Activated CD8-positive, alpha-beta T cell treated with anti-CD3 and anti-CD28 coated beads, Interleukin-2, amount 10 ng/mL, durations not matched to agents 7 days and 5 days (primary cell): Measurements from ENCODE around the gene ZNF14. TPM values are rescaled to one million over a fixed set of nuclear protein-coding genes. Genes with fewer than 3 reads are reported as not detected.
"Not testable (repeated sequence)": the region's sequence is repeated elsewhere in the genome, so short reads cannot be mapped to it uniquely, and the experiment has no call there.

Source experiments
- ATAC-seq: fragments of 150-1000 bp; cut with Tn5 transposase; one replicate; pipeline ENCODE4 v1.10.0; 2021; ENCODE audit warnings: moderate library complexity
- CTCF ChIA-PET: fragments of 350-600 bp; sonication (Branson Sonifier 250); formaldehyde crosslinking; loops from one replicate; lab custom pipeline; 2021; ENCODE audit warnings: antibody characterized with exemption; lab: Charles Lee
- POLR2A ChIA-PET: fragments of 350-600 bp; sonication (Branson Sonifier 250); formaldehyde crosslinking; loops from one replicate; lab custom pipeline; 2021; ENCODE audit warnings: antibody characterized with exemption; lab: Charles Lee
- DNase-seq: peaks from one replicate; pipeline ENCODE4 v3.0.0-alpha.2; 2020
- H3K27ac Mint-ChIP-seq: one replicate; pipeline ENCODE4 v1.8.0; 2021; ENCODE audit warnings: mild to moderate bottlenecking, mixed read lengths
- H3K27me3 Mint-ChIP-seq: one replicate; pipeline ENCODE4 v1.8.0; 2021; ENCODE audit warnings: low read depth, mixed read lengths
- H3K36me3 Mint-ChIP-seq: one replicate; pipeline ENCODE4 v1.8.0; 2021; ENCODE audit warnings: low read depth, mixed read lengths
- H3K4me1 Mint-ChIP-seq: one replicate; pipeline ENCODE4 v1.8.0; 2021; ENCODE audit warnings: low read depth, mixed read lengths
- H3K4me3 Mint-ChIP-seq: one replicate; pipeline ENCODE4 v1.8.0; 2021; ENCODE audit warnings: mild to moderate bottlenecking, mixed read lengths
- H3K9me3 Mint-ChIP-seq: one replicate; pipeline ENCODE4 v1.8.0; 2022; ENCODE audit warnings: mixed read lengths; ENCODE audit not compliant: insufficient read depth
- total RNA-seq, 2 experiments: library from RNA; stranded (reverse); gene quantifications; one replicate each; pipeline ENCODE4 v1.2.3, GENCODE V29; 2021

The ZNF14 gene
- total RNA-seq: 1 to 10 TPM; 6.9 TPM

DNA sequence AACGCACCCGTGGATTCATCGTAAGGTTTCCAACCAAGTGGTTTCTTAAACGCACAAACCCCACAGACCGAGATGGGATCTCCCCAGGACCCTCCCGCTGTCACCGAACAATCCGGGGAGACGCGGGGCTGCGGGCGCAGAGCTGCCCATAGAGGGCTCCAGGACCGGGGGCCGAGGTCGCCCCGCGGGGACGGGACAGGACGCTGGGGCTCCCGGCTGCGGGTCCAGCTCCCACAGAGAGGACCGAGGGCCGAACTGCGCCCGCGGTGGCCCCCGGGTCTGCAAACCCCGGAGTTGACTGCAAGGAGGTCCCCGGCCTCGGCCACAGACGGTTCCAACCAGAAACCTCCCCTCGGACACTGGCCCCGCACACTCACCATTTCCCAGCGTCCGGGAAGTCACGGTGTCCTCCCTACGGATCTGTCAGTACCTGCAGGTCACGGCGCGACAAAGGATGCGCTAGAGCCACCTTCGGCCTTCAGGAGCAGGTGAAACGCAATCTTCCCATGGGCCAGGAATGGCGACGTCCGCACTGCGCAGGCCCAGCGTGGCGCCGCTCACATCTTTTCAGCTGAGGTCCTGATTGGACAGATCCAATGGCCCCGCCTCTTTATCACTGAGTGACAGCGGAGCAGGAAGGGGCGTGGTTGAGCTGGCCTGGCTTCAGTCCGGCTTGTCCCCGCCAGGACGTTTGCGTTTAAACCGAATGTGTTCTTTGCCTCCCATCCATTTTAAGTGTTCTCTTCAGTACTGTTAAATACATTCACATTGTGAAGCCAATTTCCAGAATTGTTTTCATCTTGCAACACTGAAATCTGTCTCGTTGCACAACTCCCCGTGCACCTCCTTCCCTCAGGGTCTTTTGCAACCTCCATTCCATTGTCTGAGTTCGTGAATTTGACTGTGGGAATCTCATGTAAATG is at the start of gene ZNF14:
ZNF14 (minus strand) TSS at position 534 of the 923 bp plus-strand sequence; CDS start at position 380, 154 bp downstream.
- Mint-ChIP-seq H3K4me1 (peaks cover 18% of the 10 kb centered on the region), H3K27me3 (no peaks in the 10 kb centered on the region), H3K36me3 (peaks cover 50% of the 10 kb centered on the region), H3K9me3 (peaks cover 22% of the 10 kb centered on the region), H3K27ac (peak within 1 kb of the TSS; percentile 94), H3K4me3 (peak within 1 kb of the TSS; percentile 97)
- CTCF ChIA-PET: interaction anchor here (0.6 to 1.2 kb wide), 6 partner anchors 17 to 832 kb away, joined by 3 to 5 read pairs (median 3); no protein-coding TSS in a partner anchor
- POLR2A ChIA-PET: interaction anchor here (0.7 to 3.1 kb wide), 11 partner anchors 10 to 1597 kb away, joined by 3 to 20 read pairs (median 7); partner anchors contain the start of genes ATP13A1, ZNF101, ZNF253 and ZNF506
- ATAC-seq (peak; percentile 99), DNase-seq (peak; percentile 96)

DNA sequence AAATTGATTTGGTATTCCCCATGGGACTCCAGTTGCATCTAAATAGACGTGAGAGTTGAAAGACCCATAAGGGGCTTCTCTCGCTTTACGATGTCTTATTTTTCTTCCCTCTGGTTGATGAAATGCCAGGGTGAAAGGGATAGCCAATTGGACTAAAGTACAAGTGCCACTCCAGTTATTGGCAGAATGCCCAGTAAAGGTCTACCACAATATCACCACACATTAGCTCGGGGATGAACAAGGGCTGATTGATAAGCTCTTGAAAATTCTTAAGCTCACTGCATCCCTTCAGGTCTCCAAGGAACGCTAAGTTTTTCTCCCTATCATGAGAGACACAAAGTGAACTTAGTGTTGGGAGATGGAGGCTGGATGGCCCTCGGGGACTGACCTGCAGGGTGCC is 48.9 kb upstream of the ZNF14 start:
- CTCF ChIA-PET: interaction anchor here (1.7 kb wide), 1 partner anchor 84 kb away, joined by 5 read pairs; the partner anchor contains the start of gene ZNF253
- ATAC-seq, DNase-seq, H3K27me3 Mint-ChIP-seq, H3K27ac Mint-ChIP-seq, H3K4me3 Mint-ChIP-seq: not testable (repeated sequence)
- peaks cover 23% of the 10 kb centered on the region for H3K4me1 Mint-ChIP-seq
- peaks cover 65% of the 10 kb centered on the region for H3K9me3 Mint-ChIP-seq
- POLR2A ChIA-PET: interaction anchor here (0.8 kb wide), 1 partner anchor 84 kb away, joined by 3 read pairs; the partner anchor contains the start of gene ZNF253
- peaks cover 86% of the 10 kb centered on the region for H3K36me3 Mint-ChIP-seq

DNA sequence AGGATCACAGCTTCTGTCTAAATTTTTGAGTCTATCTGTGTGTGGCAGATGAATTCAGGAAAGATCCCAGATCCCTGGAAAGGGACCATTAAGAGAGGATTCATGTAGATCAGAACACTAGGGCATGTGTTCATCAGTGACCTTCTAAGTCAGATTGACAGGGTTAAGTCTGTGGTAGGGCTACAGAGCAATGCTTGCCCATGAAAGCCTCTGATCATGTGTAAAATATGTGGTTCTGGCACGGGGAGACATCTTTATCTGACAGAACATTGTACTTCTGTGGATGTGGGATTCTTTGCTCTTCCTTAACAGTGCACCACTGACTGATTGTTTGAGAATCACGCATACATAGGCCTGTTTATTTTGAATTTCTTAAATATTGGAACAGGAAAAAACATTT is 45.8 kb upstream of the ZNF14 start:
- Mint-ChIP-seq H3K4me1 (peaks cover 48% of the 10 kb centered on the region), H3K27me3 (no peaks in the 10 kb centered on the region), H3K9me3 (peaks cover 43% of the 10 kb centered on the region), H3K36me3 (peaks cover 62% of the 10 kb centered on the region), H3K27ac (no peak overlapping the region), H3K4me3 (peak overlapping the region; percentile 39)
- no peak for ATAC-seq
- ChIA-PET CTCF (interaction anchor here (1.0 kb wide), 1 partner anchor 42 kb away, joined by 3 read pairs; no protein-coding TSS in a partner anchor), POLR2A (no interaction called here)
- DNase-seq: no peak

DNA sequence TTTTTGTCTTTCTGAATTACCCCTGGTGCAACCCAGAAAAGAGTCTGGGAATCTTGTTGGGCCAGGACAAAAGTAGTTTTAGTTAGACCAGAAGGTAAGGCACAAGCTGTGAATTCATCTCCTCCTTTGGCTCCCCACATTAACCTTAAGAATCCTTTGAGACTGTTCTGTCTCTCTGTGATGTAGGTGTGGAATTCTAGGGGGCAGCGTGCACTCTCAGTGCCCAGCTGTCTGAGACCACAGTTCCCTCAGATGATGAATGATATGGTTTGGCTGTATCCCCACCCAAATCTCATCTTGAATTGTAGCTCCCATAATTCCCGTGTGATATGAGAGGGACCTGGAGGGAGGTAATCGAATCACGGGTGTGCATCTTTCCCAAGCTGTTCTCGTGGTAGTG is 44.8 kb upstream of the ZNF14 start:
- H3K4me3 Mint-ChIP-seq: peak overlapping the region; percentile 93
- peaks cover 57% of the 10 kb centered on the region for H3K36me3 Mint-ChIP-seq
- POLR2A ChIA-PET: interaction anchor here (3.3 kb wide), 1 partner anchor 44 kb away, joined by 29 read pairs; the partner anchor contains the start of gene ZNF506
- CTCF ChIA-PET: interaction anchor here (1.0 kb wide), 1 partner anchor 43 kb away, joined by 3 read pairs; no protein-coding TSS in a partner anchor
- ATAC-seq: no peak
- H3K27ac Mint-ChIP-seq: peak overlapping the region; percentile 94
- H3K4me1 Mint-ChIP-seq: peaks cover 48% of the 10 kb centered on the region
- no peaks in the 10 kb centered on the region for H3K27me3 Mint-ChIP-seq
- H3K9me3 Mint-ChIP-seq: peaks cover 38% of the 10 kb centered on the region
- no peak for DNase-seq

DNA sequence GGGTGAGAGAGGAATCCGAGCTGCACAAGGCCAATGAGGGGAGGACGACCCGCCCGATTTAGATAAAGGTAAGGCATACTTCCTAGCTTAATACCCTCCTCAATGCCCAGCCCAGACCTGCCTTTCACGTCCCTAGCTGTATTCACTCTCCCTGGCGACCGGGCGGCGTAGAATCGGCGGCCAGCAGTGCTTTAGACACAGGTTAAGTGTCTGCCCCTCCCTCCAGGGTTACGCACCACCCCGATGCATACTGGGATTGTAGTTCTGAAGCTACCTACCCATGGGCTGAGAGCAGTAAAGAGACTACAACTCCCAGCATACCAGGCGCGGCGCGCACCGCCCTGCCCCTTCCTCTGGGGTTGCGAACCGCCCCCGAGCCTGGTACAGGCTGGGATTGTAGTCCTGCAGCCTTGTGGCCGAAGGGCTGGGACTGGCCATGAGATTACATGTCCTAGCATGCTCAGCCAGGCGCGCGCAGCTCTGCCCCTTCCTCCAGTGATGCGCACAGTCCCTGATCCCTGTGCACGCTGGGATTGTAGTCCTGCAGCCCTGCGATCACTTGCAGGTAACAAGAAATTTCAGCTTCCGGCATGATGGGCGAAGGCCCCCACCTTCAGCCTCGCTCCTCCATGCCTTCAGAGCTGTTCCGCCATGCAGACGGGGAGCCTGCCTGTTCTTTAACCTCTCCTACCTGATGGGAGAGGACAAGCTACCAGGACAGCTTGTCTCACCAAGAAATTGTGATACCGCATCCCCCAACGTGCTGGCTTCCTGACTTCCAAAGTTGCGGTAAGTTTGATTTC is 43.5 kb upstream of the ZNF14 start:
- Mint-ChIP-seq H3K36me3 (peaks cover 47% of the 10 kb centered on the region), H3K4me1 (peaks cover 48% of the 10 kb centered on the region), H3K27ac (peak overlapping the region; percentile 94), H3K4me3 (peak overlapping the region; percentile 93), H3K9me3 (peaks cover 28% of the 10 kb centered on the region), H3K27me3 (no peaks in the 10 kb centered on the region)
- ChIA-PET CTCF (interaction anchor here (0.6 to 1.5 kb wide), 7 partner anchors 12 to 112 kb away, joined by 3 to 4 read pairs (median 3); partner anchors contain the start of genes ZNF14 and ZNF506), POLR2A (interaction anchor here (0.6 to 3.3 kb wide), 15 partner anchors 10 to 1000 kb away, joined by 3 to 29 read pairs (median 5); partner anchors contain the start of genes ZNF101, ZNF14, ZNF253 and ZNF506)
- DNase-seq (peak; percentile 96), ATAC-seq (peak; percentile 99)

DNA sequence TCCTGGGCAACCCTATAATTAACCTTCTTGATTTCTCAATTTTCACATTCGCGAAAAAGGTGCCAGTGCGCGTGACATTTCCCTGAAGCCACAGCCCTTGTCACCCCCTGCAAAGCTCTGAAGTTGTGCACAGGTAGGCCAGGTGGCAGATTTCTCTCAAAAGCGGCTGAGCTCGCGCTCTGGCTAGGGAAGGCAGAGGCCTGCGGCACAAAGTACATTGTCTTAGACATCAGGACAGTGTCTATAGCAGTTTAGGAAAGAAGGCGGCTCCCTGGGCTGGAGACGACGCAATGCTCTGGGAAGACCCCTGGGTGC is 42.9 kb upstream of the ZNF14 start:
- Mint-ChIP-seq H3K4me1 (peaks cover 48% of the 10 kb centered on the region), H3K27me3 (no peaks in the 10 kb centered on the region), H3K4me3 (peak overlapping the region; percentile 93), H3K27ac (peak overlapping the region; percentile 94), H3K36me3 (peaks cover 45% of the 10 kb centered on the region), H3K9me3 (peaks cover 25% of the 10 kb centered on the region)
- ChIA-PET CTCF (interaction anchor here (0.6 to 1.5 kb wide), 6 partner anchors 12 to 244 kb away, joined by 3 to 4 read pairs (median 3); partner anchors contain the start of genes ZNF14 and ZNF506), POLR2A (interaction anchor here (0.8 to 3.3 kb wide), 13 partner anchors 11 to 1000 kb away, joined by 3 to 29 read pairs (median 5); partner anchors contain the start of genes ZNF101, ZNF14, ZNF253 and ZNF506)
- ATAC-seq (no peak), DNase-seq (no peak)

DNA sequence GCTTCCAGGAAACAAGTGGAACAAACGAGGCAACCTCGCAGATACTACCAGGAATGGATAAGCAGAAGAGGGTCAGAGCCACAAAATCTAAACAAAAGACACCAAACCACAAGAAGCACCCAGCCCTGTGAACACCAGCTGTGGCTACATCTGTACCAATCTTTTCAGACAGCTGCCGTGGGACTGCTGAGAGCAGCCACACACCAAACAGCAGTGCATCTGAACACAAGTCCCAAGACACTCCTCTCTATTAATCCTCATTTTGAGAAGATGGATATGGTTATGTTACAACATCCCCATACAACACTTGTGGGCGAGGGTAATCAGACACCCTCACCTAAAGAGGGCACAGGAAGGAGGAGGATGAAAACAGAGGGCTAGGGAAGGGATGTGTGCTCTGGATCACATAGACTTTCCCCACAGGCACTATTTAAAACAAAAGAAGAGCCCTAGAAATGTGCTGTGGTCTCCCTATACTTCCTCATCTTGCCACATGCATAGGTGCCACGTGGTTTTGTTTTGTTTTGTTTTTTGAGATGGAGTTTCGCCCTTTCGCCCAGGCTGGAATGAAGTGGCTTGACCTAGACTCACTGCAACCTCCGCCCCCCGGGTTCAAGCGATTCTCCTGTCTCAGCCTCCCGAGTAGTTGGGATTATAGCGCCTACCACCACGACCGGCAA is 41.6 kb upstream of the ZNF14 start:
- DNase-seq: no peak
- ATAC-seq: no peak
- CTCF ChIA-PET: no interaction called here
- Mint-ChIP-seq H3K27me3 (no peaks in the 10 kb centered on the region), H3K4me3 (no peak overlapping the region), H3K36me3 (peaks cover 36% of the 10 kb centered on the region), H3K4me1 (peaks cover 45% of the 10 kb centered on the region), H3K27ac (no peak overlapping the region), H3K9me3 (peaks cover 17% of the 10 kb centered on the region)
- POLR2A ChIA-PET: interaction anchor here (1.0 kb wide), 1 partner anchor 47 kb away, joined by 3 read pairs; the partner anchor contains the start of gene ZNF506

DNA sequence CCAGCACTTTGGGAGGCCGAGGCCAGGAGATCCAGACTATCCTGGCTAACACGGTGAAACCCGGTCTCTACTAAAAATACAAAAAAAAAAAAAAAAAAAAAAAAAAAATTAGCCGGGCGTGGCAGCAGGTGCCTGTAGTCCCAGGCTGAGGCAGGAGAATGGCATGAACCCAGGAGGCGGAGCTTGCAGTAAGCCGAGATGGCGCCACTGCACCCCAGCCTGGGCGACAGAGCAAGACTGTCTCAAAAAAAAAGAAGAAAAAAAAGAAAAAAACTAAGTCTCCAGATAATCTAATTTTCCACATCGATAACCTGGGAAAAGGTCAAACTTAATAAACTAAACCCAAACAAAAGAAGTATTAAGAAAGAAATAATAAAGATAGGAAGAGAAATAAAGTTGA is 39.1 kb upstream of the ZNF14 start:
- Mint-ChIP-seq H3K4me1 (peaks cover 26% of the 10 kb centered on the region), H3K36me3 (peaks cover 12% of the 10 kb centered on the region)
- ATAC-seq, H3K9me3 Mint-ChIP-seq, H3K4me3 Mint-ChIP-seq, H3K27me3 Mint-ChIP-seq, POLR2A ChIA-PET, H3K27ac Mint-ChIP-seq, DNase-seq, CTCF ChIA-PET: not testable (repeated sequence)

DNA sequence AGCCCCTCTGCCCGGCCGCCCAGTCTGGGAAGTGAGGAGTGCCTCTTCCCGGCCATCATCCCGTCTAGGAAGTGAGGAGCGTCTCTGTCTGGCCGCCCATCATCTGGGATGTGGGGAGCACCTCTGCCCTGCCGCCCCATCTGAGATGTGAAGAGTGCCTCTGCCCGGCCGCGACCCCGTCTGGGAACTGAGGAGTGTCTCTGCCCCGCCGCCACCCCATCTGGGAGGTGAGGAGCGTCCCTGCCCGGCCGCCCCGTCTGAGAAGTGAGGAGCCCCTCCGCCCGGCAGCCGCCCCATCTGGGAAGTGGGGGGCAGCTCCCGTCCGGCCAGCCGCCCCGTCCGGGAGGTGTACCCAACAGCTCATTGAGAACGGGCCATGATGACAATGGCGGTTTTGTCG is 37.1 kb upstream of the ZNF14 start:
- H3K27ac Mint-ChIP-seq, CTCF ChIA-PET: not testable (repeated sequence)
- H3K4me1 Mint-ChIP-seq: peaks cover 11% of the 10 kb centered on the region

DNA sequence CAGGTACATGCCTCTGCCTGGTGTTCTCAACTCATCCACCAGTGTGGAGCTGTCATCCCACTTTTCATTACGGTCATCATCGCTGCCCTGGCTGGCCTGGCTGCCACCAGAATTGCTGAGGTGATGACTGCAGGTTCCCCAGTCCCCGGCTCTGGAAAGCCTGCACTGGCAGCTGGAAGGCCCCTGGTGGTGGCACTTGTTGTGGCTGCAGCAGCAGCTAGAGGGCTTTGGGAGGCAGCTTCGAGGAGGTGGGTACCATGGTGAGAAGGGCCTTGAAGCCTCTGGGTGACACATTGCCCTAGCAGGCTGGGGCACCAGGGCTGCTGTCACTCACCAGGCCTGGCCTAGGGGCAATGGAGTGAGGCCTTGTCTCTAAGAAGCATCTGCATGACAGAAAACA is 25.3 kb upstream of the ZNF14 start:
- no peak for ATAC-seq
- Mint-ChIP-seq H3K36me3 (peaks cover 4% of the 10 kb centered on the region), H3K4me1 (no peaks in the 10 kb centered on the region), H3K27me3 (no peaks in the 10 kb centered on the region), H3K4me3 (no peak overlapping the region), H3K27ac (no peak overlapping the region), H3K9me3 (peaks cover 7% of the 10 kb centered on the region)
- POLR2A ChIA-PET: no interaction called here
- CTCF ChIA-PET: no interaction called here
- DNase-seq: no peak

More for the DNA sequence above, 37.1 kb upstream of the ZNF14 start:
- H3K4me3 Mint-ChIP-seq, POLR2A ChIA-PET, H3K36me3 Mint-ChIP-seq, DNase-seq, H3K27me3 Mint-ChIP-seq, ATAC-seq: not testable (repeated sequence)
- peaks cover 15% of the 10 kb centered on the region for H3K9me3 Mint-ChIP-seq
